Ishikawa (cell line): ENCODE results near the gene AGAP1.

Experiments used
- CEBPB ChIP-seq: IDR thresholded peaks from 2 replicates; pipeline ENCODE4 v1.6.1; 2012
- CREB1 ChIP-seq: IDR thresholded peaks from 2 replicates; pipeline ENCODE4 v1.6.1; 2012; ENCODE audit warnings: low read depth
- EGR1 ChIP-seq: IDR thresholded peaks from 2 replicates; pipeline ENCODE4 v1.6.1; 2012
- EP300 ChIP-seq: IDR thresholded peaks from 2 replicates; pipeline ENCODE4 v1.6.1; 2012; ENCODE audit warnings: borderline replicate concordance
- FOXM1 ChIP-seq: IDR thresholded peaks from 2 replicates; pipeline ENCODE4 v1.6.1; 2012; ENCODE audit warnings: low read depth, borderline replicate concordance
- MAX ChIP-seq: IDR thresholded peaks from 2 replicates; pipeline ENCODE4 v1.6.1; 2012
- NFIC ChIP-seq: IDR thresholded peaks from 2 replicates; pipeline ENCODE4 v1.6.1; 2012
- RAD21 ChIP-seq: IDR thresholded peaks from 2 replicates; pipeline ENCODE4 v1.6.1; 2012; ENCODE audit warnings: low read depth
- TAF1 ChIP-seq: IDR thresholded peaks from 2 replicates; pipeline ENCODE4 v1.6.1; 2012; ENCODE audit warnings: low read depth, mild to moderate bottlenecking
- TCF12 ChIP-seq: IDR thresholded peaks from 2 replicates; pipeline ENCODE4 v1.6.1; 2012; ENCODE audit warnings: low read depth
- TEAD4 ChIP-seq: IDR thresholded peaks from 2 replicates; pipeline ENCODE4 v1.6.1; 2012
- YY1 ChIP-seq: IDR thresholded peaks from 2 replicates; pipeline ENCODE4 v1.6.1; 2012; ENCODE audit warnings: low read depth
- ZBTB7A ChIP-seq: IDR thresholded peaks from 2 replicates; pipeline ENCODE4 v1.6.1; 2012; ENCODE audit warnings: low read depth
- TF ChIP-seq, protein P1 (sequence below): IDR thresholded peaks from 2 replicates; pipeline ENCODE4 v1.6.1; 2012; ENCODE audit warnings: low read depth, mild to moderate bottlenecking
- TF ChIP-seq, protein P2 (sequence below): IDR thresholded peaks from 2 replicates; pipeline ENCODE4 v1.6.1; 2012

Gene AGAP1

GRCh38 chr2:235851828-235852525 lies 358.1 kb downstream of the AGAP1 start:
- no peak for TF ChIP-seq ZBTB7A
- TF ChIP-seq, protein P1, sequence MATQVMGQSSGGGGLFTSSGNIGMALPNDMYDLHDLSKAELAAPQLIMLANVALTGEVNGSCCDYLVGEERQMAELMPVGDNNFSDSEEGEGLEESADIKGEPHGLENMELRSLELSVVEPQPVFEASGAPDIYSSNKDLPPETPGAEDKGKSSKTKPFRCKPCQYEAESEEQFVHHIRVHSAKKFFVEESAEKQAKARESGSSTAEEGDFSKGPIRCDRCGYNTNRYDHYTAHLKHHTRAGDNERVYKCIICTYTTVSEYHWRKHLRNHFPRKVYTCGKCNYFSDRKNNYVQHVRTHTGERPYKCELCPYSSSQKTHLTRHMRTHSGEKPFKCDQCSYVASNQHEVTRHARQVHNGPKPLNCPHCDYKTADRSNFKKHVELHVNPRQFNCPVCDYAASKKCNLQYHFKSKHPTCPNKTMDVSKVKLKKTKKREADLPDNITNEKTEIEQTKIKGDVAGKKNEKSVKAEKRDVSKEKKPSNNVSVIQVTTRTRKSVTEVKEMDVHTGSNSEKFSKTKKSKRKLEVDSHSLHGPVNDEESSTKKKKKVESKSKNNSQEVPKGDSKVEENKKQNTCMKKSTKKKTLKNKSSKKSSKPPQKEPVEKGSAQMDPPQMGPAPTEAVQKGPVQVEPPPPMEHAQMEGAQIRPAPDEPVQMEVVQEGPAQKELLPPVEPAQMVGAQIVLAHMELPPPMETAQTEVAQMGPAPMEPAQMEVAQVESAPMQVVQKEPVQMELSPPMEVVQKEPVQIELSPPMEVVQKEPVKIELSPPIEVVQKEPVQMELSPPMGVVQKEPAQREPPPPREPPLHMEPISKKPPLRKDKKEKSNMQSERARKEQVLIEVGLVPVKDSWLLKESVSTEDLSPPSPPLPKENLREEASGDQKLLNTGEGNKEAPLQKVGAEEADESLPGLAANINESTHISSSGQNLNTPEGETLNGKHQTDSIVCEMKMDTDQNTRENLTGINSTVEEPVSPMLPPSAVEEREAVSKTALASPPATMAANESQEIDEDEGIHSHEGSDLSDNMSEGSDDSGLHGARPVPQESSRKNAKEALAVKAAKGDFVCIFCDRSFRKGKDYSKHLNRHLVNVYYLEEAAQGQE = no peak
- TF ChIP-seq, protein P2, sequence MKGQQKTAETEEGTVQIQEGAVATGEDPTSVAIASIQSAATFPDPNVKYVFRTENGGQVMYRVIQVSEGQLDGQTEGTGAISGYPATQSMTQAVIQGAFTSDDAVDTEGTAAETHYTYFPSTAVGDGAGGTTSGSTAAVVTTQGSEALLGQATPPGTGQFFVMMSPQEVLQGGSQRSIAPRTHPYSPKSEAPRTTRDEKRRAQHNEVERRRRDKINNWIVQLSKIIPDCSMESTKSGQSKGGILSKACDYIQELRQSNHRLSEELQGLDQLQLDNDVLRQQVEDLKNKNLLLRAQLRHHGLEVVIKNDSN = no peak
- no peak for TF ChIP-seq EP300

- TF ChIP-seq CEBPB (no peak), FOXM1 (no peak), CREB1 (no peak), MAX (no peak), RAD21 (no peak), ZBTB7A (no peak), NFIC (no peak)
- TF ChIP-seq, protein P2 = no peak
- TF ChIP-seq, protein P1 = no peak
Observed at GRCh38 chr2:235852526-235852920, 358.7 kb downstream of the AGAP1 start.

- no peak for TF ChIP-seq MAX
- TF ChIP-seq FOXM1 = no peak
- no peak for TF ChIP-seq RAD21
- TF ChIP-seq, protein P1 = no peak
Observed at GRCh38 chr2:235854276-235854675, 360.4 kb downstream of the AGAP1 start.

- TF ChIP-seq TCF12 (no peak), MAX (no peak), FOXM1 (no peak), CREB1 (no peak), TAF1 (no peak), ZBTB7A (no peak), RAD21 (no peak), EGR1 (no peak), TEAD4 (no peak), EP300 (no peak), CEBPB (no peak), NFIC (no peak), YY1 (no peak)
- TF ChIP-seq, protein P2 = no peak
- TF ChIP-seq, protein P1 = no peak
Observed at GRCh38 chr2:235855011-235855410, 361.2 kb downstream of the AGAP1 start.
